Ishikawa (cell line): ENCODE data around the gene ULK4.

Experiments used
- CEBPB ChIP-seq: IDR thresholded peaks from 2 replicates; pipeline ENCODE4 v1.6.1; 2012
- CREB1 ChIP-seq: IDR thresholded peaks from 2 replicates; pipeline ENCODE4 v1.6.1; 2012; ENCODE audit warnings: low read depth
- EGR1 ChIP-seq: IDR thresholded peaks from 2 replicates; pipeline ENCODE4 v1.6.1; 2012
- EP300 ChIP-seq: IDR thresholded peaks from 2 replicates; pipeline ENCODE4 v1.6.1; 2012; ENCODE audit warnings: borderline replicate concordance
- FOXM1 ChIP-seq: IDR thresholded peaks from 2 replicates; pipeline ENCODE4 v1.6.1; 2012; ENCODE audit warnings: low read depth, borderline replicate concordance
- MAX ChIP-seq: IDR thresholded peaks from 2 replicates; pipeline ENCODE4 v1.6.1; 2012
- NFIC ChIP-seq: IDR thresholded peaks from 2 replicates; pipeline ENCODE4 v1.6.1; 2012
- RAD21 ChIP-seq: IDR thresholded peaks from 2 replicates; pipeline ENCODE4 v1.6.1; 2012; ENCODE audit warnings: low read depth
- REST ChIP-seq: IDR thresholded peaks from 2 replicates; pipeline ENCODE4 v1.6.1; 2012; ENCODE audit warnings: low read depth, mild to moderate bottlenecking
- TAF1 ChIP-seq: IDR thresholded peaks from 2 replicates; pipeline ENCODE4 v1.6.1; 2012; ENCODE audit warnings: low read depth, mild to moderate bottlenecking
- TCF12 ChIP-seq: IDR thresholded peaks from 2 replicates; pipeline ENCODE4 v1.6.1; 2012; ENCODE audit warnings: low read depth
- YY1 ChIP-seq: IDR thresholded peaks from 2 replicates; pipeline ENCODE4 v1.6.1; 2012; ENCODE audit warnings: low read depth
- ZBTB7A ChIP-seq: IDR thresholded peaks from 2 replicates; pipeline ENCODE4 v1.6.1; 2012; ENCODE audit warnings: low read depth
- TF ChIP-seq, protein P1 (sequence below): IDR thresholded peaks from 2 replicates; pipeline ENCODE4 v1.6.1; 2012

GRCh38 chr3:41573591-41573990 is 388.3 kb downstream of the ULK4 start:
- no peak for TF ChIP-seq RAD21
- TF ChIP-seq MAX = no peak
- TF ChIP-seq TAF1 = no peak
- TF ChIP-seq REST = no peak
- TF ChIP-seq FOXM1 = no peak
- no peak for TF ChIP-seq TCF12
- TF ChIP-seq EP300 = no peak
- TF ChIP-seq YY1 = no peak
- no peak for TF ChIP-seq NFIC
- no peak for TF ChIP-seq CEBPB
- TF ChIP-seq EGR1 = no peak
- no peak for TF ChIP-seq ZBTB7A
- TF ChIP-seq, protein P1, sequence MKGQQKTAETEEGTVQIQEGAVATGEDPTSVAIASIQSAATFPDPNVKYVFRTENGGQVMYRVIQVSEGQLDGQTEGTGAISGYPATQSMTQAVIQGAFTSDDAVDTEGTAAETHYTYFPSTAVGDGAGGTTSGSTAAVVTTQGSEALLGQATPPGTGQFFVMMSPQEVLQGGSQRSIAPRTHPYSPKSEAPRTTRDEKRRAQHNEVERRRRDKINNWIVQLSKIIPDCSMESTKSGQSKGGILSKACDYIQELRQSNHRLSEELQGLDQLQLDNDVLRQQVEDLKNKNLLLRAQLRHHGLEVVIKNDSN = no peak
- TF ChIP-seq CREB1 = no peak
